SIG-M5 treated with dmso at 0.1 percent for 504 hours (cell line): ENCODE data around the gene PAGR1.
"Not testable (repeated sequence)": the region's sequence is repeated elsewhere in the genome, so short reads cannot be mapped to it uniquely, and the experiment has no call there.

Experiments
- DNase-seq: peaks from one replicate; lab custom pipeline; 2025; ENCODE audit not compliant: unreplicated experiment; lab: John Stamatoyannopoulos, UW

Gene PAGR1

DNA sequence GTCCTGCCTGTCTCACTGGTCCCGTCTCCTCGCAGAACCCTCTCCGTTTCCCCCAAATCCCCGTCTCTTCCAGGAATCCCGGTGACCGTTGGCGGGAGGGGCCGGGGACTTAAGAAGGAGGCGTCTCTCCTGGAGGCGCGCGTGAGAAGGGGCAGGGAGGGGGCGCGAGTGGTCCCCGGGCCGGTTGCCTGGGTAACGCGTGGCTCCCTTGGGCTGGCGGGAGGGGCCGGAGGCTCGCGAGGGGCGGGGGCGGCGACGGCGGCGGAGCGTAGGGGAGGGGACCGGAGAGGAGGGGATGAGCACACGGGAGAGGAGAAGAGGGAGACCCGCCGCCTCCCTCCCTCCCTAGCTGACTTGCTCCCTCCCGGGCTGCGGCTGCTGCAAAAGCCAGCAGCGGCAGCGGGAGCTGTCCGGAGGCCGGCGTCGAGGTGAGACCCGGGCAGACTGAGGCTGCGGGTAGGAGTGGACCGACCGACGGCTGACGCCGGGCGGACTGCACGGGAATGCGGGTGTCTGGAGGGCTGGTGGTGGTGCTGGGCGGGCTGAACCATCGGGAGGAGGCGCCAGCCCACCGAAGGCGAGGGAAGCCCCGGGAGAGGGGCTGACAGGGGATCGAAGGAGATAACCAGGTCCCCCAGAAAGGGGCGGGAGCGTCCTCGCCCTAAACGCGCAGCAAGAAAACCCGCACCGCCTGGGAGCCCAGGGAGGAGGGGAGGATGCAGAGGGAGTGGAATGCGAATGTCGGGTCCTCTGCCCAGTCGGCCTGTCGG lies 3.9 kb upstream of the PAGR1 start, which contains the start of gene PRRT2:
Gene PRRT2, plus strand, starts transcription at position 298 of the 770 bp plus-strand sequence. CDS start 862 bp downstream, outside the sequence.
- DNase-seq: no peak

DNA sequence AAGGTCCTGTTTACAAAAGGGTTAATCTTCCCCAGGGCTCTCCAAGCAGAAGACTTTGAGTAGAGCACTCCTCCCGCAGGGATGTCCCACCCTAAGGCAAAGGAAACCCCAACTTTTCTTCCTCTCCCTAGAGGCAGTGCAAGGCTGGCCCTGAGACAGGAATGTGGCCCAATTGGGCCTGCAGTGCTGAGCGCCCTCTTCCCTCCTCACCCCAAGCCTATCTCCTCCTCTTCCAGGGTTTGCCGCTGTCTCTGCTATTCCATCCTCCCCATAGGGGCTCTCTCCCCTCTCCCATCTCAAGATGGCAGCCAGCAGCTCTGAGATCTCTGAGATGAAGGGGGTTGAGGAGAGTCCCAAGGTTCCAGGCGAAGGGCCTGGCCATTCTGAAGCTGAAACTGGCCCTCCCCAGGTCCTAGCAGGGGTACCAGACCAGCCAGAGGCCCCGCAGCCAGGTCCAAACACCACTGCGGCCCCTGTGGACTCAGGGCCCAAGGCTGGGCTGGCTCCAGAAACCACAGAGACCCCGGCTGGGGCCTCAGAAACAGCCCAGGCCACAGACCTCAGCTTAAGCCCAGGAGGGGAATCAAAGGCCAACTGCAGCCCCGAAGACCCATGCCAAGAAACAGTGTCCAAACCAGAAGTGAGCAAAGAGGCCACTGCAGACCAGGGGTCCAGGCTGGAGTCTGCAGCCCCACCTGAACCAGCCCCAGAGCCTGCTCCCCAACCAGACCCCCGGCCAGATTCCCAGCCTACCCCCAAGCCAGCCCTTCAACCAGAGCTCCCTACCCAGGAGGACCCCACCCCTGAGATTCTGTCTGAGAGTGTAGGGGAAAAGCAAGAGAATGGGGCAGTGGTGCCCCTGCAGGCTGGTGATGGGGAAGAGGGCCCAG lies 3.0 kb upstream of the PAGR1 start:
- no peak for DNase-seq

DNA sequence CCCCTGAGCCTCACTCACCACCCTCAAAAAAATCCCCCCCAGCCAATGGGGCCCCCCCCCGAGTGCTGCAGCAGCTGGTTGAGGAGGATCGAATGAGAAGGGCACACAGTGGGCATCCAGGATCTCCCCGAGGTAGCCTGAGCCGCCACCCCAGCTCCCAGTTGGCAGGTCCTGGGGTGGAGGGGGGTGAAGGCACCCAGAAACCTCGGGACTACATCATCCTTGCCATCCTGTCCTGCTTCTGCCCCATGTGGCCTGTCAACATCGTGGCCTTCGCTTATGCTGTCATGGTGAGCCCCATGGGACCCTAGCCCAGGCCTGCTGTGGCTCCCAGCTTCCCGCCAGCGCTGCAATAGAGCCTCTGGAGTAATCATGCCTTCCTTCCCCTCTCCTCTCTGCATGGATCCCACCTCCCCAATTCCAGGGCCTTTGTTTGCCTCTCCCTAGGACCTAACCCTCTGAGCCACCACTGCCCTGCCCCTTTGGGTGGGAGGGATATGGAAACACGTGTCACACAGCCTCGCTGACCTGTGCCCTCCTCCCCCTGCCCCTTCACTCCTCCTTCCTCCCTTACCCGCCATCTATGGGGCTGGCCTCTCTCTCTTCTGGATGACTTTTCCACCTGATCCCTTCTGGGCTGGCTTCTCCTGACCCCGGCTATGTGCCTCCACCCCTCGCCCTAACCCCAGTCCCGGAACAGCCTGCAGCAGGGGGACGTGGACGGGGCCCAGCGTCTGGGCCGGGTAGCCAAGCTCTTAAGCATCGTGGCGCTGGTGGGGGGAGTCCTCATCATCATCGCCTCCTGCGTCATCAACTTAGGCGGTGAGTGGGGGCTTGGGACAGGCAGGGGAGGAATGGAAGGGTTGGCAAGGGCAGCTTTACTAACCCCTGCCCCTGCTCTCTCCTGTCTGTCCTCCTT lies 2.0 kb upstream of the PAGR1 start:
- no peak for DNase-seq

DNA sequence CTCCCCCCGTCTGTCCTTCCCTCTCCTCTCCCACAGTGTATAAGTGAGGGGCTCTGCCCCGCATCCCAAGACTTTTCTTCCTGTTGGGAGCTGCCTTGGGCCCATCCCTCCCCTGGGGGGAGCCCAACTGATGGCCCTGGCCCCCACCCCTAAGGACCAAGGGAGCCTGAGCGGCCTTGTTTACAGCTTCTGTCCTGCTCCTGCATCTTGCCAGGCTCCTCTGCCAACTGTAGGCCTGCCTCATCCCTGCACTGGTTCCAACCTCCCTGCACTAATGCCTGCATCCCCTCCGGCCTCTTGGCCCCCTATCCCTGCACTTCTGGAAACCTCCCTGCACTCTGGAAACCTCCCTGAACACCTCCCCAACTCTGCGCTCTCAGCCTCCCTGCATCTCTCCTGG lies 1.4 kb upstream of the PAGR1 start:
- no peak for DNase-seq

DNA sequence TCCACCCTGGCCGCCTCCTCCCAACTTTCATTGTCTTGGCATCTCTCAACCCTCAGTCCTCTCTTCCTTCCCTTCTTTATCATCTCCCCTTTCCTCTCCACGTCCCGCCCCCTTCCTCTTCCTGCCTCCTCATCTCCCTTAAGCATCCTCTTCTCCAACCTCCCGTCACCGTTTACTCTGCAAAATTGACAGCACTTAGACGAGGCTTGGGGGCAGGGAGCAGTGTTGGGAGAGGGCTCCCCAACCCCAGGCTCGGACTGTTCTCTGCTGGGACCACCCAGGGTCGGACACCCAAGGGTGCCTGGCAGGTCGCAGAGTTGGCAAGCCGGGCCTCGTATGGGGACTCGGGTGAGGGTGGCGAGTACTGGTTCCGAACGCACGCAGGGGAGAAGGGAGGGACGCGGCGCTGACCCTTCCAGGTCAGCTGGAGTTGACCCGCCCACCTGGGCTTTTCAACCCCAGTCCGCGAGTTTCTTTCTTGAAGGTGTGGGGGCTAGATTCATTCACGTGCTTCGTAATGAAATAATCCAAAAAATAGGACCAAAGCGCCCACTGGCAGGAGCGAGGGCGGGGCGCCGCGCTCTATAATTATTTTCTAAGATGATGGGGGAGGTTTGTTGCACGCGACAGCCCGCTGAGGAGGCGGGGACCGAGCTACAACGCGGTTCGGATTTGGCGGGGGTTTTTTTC lies 775 bp upstream of the PAGR1 start:
- DNase-seq: no peak

DNA sequence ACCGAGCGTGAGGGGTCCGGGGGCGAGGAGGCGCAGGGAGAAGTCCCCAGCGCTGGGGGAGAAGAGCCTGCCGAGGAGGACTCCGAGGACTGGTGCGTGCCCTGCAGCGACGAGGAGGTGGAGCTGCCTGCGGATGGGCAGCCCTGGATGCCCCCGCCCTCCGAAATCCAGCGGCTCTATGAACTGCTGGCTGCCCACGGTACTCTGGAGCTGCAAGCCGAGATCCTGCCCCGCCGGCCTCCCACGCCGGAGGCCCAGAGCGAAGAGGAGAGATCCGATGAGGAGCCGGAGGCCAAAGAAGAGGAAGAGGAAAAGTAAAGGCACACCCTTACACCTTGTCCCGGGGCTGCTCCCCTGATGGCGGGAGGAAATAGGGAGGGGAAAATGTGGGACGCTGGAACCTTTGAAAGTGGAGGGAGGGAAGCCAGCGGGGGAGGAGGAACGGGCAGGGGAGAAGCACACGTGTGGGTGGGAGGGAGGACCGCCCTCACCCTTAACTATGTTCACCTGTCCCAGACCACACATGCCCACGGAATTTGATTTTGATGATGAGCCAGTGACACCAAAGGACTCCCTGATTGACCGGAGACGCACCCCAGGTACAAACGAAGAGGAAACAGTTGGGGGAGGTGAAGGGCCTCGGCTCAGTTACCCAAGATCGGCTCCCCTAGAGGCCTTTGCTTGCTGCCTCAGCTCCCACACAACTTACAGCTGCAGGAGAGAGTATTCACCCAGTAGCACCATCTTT lies 916 bp downstream of the PAGR1 start:
- peak; percentile 71 for DNase-seq

DNA sequence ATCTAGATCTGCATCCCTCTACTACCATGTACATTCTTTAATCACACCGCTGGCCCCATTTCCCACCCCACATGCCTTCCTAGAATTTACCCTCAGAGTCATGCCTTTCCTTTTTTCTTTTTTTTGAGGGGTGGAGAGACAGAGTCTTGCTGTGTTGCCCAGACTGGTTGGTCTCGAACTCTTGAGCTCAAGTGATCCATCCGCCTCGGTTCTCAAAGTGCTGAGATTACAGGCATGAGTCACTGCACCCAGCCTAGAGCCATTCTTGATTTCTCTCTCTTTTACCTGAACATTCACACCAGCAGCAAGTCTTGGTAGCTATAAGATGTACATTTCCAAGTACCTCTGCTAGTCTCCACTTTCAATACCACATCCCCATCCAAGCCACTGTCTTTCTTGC lies 2.1 kb downstream of the PAGR1 start:
- DNase-seq: no peak

DNA sequence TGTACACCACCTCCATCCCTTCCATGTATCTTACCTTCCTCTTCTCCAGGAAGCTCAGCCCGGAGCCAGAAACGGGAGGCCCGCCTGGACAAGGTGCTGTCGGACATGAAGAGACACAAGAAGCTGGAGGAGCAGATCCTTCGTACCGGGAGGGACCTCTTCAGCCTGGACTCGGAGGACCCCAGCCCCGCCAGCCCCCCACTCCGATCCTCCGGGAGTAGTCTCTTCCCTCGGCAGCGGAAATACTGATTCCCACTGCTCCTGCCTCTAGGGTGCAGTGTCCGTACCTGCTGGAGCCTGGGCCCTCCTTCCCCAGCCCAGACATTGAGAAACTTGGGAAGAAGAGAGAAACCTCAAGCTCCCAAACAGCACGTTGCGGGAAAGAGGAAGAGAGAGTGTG lies 3.6 kb downstream of the PAGR1 start:
- no peak for DNase-seq

DNA sequence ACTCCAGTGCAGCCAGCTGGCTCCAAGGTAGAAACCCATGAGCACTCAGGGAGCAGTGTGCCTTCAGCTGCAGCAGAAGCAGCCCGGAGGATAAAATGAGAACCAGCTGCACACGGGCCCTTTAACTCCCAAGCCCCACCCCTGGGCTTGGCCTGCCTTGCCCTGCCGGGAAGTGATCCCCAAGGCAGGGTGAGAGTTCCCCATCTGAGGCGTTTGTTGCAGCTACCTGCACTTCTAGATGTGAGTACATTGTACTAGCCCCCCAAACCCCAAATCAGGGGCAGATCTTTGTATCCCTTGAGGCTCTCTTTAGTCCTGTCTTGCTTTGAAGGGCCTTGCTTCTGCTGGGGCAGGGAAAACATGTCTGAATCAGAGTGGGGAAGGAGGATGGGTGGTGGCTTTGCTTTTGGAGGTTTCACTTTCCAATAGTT lies 4.3 kb downstream of the PAGR1 start, which contains the start of gene MVP:
Gene MVP, plus strand, starts transcription at position 192 of the 431 bp plus-strand sequence. CDS start 10,088 bp downstream, outside the sequence.
- peak; percentile 74 for DNase-seq

DNA sequence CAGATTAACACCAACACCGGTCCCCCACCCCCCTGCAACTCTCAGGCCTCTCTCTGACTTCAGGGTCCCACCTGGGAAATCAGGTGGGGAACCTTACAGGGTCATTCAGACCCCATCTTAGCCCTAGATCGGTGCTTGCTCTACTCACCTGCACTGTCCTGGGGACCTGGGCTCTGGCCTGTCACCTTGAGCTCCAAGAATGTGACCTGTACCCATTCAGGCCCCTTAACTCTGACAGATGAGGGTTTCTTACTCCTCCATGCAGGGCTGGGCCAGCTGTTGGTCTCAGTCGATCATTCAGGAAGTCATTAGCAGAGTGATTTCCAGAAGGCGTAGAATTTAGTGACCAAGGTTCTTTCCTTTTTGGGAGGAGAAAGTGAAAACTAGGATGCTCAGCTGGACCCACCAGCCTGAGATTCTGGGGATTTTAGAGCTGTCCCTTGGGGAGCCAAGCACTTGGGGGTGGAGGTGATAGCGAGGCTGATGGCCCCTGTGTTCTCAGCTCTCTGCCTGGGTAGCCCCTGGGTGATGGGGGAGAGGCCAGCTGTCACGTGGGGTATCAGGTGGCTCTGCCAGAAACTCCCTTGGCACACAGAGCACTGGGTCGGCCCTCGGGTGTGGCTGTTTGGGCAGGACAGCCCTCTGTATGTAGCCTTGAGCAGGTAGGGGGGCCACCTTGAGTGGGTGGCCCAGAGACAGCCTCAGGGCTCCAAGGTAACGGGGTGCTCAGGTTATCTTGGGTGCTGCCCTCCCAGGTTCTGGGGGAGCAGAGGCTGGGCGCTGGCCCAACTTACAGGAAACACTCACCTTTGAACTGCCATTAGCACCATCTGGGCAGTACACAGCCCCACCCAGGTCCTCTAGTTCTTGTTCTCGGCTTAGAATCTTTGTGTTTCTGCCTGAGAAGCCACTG lies 5.0 kb downstream of the PAGR1 start:
- DNase-seq: no peak

DNA sequence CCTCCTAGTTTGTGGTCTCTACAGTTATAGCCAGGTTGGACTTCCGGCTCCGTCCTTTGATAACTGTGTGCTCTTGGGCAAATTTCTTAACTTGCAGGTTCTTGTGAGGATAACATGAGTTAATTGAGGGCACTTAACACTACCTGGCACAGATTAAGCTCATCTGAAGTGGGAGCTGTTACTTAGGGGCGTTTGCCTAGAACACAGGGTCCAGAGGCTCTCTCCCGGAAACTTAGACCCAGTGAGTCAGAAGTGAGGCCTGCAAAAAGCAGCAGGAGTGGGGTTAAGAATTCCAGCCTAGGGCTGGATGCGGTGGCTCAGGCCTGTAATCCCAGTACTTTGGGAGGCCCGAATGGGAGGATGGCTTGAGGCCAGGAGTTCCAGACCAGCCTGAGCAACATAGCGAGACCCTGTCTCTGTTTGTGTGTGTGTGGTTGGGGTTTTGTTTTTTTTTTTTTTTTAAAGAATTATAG lies 5.7 kb downstream of the PAGR1 start:
- DNase-seq: no peak

DNA sequence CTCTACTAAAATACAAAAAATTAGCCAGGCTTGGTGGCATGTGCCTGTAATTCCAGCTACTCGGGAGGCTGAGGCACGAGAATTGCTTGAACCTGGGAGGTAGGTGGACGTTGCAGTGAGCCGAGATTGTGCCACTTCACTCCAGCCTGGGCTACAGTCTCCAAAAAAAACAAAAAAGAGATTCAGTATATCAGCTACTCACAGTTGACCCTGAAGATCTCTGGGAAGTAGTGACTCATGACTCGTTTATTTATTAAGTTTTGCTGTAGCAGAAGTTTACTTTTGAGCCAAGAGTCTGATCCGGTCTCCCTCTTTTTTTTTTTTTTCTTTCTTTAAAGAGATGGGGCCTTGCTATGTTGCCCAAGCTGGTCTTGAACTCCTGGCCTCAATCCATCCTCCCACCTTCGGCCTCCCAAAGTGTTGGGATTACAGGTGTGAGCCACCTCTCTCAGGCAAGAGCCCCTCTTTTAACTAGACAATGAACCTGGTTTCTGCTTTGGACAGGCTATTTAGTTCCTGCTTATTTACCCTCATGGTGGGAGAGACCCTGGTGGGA lies 8.7 kb downstream of the PAGR1 start:
- no peak for DNase-seq

DNA sequence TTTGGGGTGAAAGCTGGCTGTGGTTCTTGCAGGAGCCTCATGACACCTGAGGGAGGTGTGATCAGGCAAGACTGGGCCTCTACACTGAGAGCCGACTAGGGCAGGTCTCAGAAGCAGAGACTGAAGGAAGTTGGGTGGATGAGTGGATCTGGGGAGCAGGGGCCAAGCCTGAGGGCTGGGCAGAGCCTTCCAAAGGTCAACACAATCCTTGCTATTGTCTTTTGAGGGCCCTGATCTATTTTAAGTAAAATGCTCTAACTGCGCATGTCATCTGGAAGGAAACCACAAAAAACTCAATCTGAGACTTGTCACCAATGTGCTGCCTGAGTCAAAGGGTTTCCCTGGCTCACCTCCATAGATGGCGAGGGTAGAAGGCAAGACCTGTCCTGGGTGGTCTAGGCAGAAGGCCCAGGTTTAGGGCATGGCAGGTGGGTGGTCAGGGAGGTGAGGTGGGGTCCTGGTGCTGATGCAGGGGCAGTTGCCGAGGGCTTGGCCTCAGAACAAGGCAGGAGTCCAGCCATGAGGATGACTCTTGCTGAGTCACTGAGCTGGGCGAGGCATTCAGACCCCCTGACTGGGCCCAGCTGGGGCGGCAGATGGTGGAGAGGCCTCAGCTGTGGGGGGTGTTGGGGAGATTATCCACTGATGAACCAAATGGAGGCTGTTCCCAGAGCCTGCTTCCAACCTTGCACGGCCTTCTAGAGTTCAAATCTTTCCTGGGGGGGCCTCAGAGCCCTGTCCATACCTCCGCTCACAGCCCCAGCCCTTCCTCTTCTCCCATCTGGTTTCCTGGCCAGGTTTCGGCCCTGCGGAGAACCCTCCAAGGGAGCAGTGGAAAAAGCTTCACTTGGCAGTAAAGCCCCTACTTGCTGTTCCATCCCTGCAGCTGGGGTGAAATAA lies 9.4 kb downstream of the PAGR1 start:
- DNase-seq: no peak

DNA sequence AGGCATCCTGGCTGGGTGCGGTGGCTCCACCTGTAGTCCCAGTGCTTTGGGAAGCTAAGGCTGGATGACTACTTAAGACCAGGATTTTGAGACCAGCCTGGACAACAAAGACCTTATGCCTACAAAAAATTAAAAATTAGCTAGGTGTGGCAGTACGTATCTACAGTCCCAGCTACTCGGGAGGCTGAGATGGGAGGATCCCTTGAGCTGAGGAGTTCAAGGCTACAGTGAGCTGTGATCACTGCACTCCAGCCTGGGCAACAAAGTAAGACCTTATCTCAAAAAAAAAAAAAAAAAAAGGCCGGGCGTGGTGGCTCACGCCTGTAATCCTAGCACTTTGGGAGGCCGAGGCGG lies 10.4 kb downstream of the PAGR1 start:
- DNase-seq: no peak

DNA sequence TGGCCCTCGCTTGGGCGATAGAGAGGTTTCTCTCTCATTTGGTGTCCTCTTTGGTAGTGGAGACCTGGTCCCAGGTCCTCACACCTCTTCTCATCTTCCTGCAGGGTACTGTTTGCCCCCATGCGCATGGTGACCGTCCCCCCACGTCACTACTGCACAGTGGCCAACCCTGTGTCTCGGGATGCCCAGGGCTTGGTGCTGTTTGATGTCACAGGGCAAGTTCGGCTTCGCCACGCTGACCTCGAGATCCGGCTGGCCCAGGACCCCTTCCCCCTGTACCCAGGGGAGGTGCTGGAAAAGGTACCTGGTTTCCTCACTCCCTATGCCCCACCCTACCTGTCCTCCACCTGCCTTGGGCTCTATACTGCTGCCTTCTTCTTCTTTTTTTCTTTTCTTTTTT lies 14.8 kb downstream of the PAGR1 start:
- no peak for DNase-seq

DNA sequence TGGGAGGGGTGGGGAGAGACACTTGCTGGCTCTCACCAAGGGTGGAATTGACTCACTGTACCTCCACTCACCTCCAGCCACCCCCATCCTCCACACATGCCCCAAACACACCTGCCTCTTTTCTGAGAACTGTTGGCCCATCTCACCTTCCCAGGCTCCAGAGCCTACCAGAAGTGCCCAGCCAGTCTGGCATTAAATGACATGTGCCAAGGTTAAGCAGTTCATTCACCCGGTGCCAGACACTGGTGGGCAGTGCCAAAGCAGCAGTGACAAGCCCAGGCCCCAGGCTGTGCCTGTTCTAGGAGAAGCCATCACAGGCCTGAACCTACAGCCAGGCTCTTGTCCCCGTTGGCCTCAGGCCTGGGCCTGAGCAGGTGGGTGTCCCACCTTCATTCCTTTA lies 15.5 kb downstream of the PAGR1 start:
- DNase-seq: no peak

DNA sequence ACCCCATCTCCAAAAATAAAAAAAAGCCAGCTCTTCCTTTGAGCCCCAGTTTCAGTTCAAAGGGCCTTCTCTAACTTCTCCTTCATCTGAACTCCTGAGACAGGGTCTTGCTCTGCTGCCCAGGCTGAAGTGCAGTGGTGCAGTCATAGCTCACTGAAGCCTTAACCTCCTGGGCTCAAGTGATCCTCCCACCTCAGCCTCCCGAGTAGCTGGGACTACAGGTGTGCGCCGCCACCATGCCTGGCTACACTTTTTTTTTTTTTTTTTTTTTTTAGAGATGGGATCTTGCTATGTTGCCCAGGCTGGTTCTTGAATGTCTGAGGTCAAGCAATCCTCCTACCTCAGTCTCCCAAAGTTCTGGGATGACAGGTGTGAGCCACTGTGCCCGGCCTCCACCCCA lies 17.3 kb downstream of the PAGR1 start:
- not testable (repeated sequence) for DNase-seq
